Loucy (cell line): ENCODE data around the gene PDIA2.

Source experiments
- H2AFZ ChIP-seq: fragments of 200-600 bp; sonication (generic); 2 replicates; pipeline ENCODE4 v1.6.0; 2016; ENCODE audit warnings: antibody characterized with exemption, mild to moderate bottlenecking, low read length, moderate library complexity
- H3F3A ChIP-seq: fragments of 200-600 bp; 2 replicates; pipeline ENCODE4 v1.6.0; 2016; ENCODE audit warnings: antibody characterized with exemption, low read depth, mild to moderate bottlenecking
- H3K27me3 ChIP-seq: fragments of 200-600 bp; sonication (generic); 2 replicates; pipeline ENCODE4 v1.6.1; 2014; ENCODE audit warnings: low read length, mild to moderate bottlenecking; ENCODE audit not compliant: insufficient read depth, poor library complexity, severe bottlenecking
- H3K36me3 ChIP-seq: fragments of 200-600 bp; sonication (generic); 2 replicates; pipeline ENCODE4 v1.6.1; 2016; ENCODE audit warnings: low read length; ENCODE audit not compliant: insufficient read depth
- H3K4me1 ChIP-seq: fragments of 200-600 bp; sonication (generic); 2 replicates; pipeline ENCODE4 v1.5.1; 2014; ENCODE audit warnings: low read length, mild to moderate bottlenecking; ENCODE audit not compliant: insufficient read depth, poor library complexity, severe bottlenecking
- H3K4me2 ChIP-seq: fragments of 200-600 bp; sonication (generic); 2 replicates; pipeline ENCODE4 v1.6.0; 2014; ENCODE audit warnings: antibody characterized with exemption, low read length, low read depth, mild to moderate bottlenecking; ENCODE audit not compliant: poor library complexity, severe bottlenecking
- H3K4me3 ChIP-seq: fragments of 200-600 bp; sonication (generic); 2 replicates; pipeline ENCODE4 v1.5.1; 2014; ENCODE audit warnings: low read length, mild to moderate bottlenecking, mixed read lengths; ENCODE audit not compliant: poor library complexity, severe bottlenecking
- H3K79me2 ChIP-seq: fragments of 200-600 bp; sonication (generic); 2 replicates; pipeline ENCODE4 v1.6.1; 2014; ENCODE audit warnings: low read length; ENCODE audit not compliant: insufficient read depth
- H3K9ac ChIP-seq: fragments of 200-600 bp; sonication (generic); 2 replicates; pipeline ENCODE4 v1.6.0; 2014; ENCODE audit warnings: mild to moderate bottlenecking, low read depth, low read length, moderate library complexity; ENCODE audit not compliant: poor library complexity, severe bottlenecking
- H3K9me2 ChIP-seq: fragments of 200-600 bp; sonication (generic); replicated peaks from 2 replicates; pipeline ENCODE4 v1.6.1; 2016; ENCODE audit warnings: low read depth, low read length, mixed read lengths
- H3K9me3 ChIP-seq: fragments of 200-600 bp; sonication (generic); 2 replicates; pipeline ENCODE4 v1.6.1; 2014; ENCODE audit warnings: mild to moderate bottlenecking, antibody characterized with exemption, low read length, low read depth; ENCODE audit not compliant: insufficient read depth
- H4K20me1 ChIP-seq: fragments of 200-600 bp; sonication (generic); 2 replicates; pipeline ENCODE4 v1.6.0; 2014; ENCODE audit warnings: antibody characterized with exemption, low read length, mild to moderate bottlenecking; ENCODE audit not compliant: insufficient read depth, poor library complexity, severe bottlenecking
- EZH2phosphoT487 ChIP-seq: fragments of 200-600 bp; IDR thresholded peaks from 2 replicates; pipeline ENCODE4 v1.6.1; 2018; ENCODE audit warnings: antibody characterized with exemption, mild to moderate bottlenecking, moderate library complexity, borderline replicate concordance
- TF ChIP-seq, protein P1 (sequence below): fragments of 200-600 bp; sonication (generic); conservative IDR thresholded peaks from 2 replicates; pipeline ENCODE4 v1.5.1; 2014; ENCODE audit warnings: mild to moderate bottlenecking, antibody characterized with exemption, low read length

Gene PDIA2

GRCh38 chr16:307691-308312 is 24.8 kb downstream of the PDIA2 start:
- no peaks in the 10 kb centered on the region for H3K79me2 ChIP-seq
- peak overlapping the region; percentile 20 for H3K4me2 ChIP-seq
- H2AFZ ChIP-seq: no peak overlapping the region
- peaks cover 2% of the 10 kb centered on the region; the same call in 1 of the 2 replicates for H3K36me3 ChIP-seq
- peaks cover 13% of the 10 kb centered on the region for H3K4me1 ChIP-seq
- no peaks in the 10 kb centered on the region for H3K9me2 ChIP-seq
- H4K20me1 ChIP-seq: no peaks in the 10 kb centered on the region
- H3K9ac ChIP-seq: no peak overlapping the region
- no peak overlapping the region for H3K4me3 ChIP-seq
- H3K9me3 ChIP-seq: no peaks in the 10 kb centered on the region
- TF ChIP-seq, protein P1, sequence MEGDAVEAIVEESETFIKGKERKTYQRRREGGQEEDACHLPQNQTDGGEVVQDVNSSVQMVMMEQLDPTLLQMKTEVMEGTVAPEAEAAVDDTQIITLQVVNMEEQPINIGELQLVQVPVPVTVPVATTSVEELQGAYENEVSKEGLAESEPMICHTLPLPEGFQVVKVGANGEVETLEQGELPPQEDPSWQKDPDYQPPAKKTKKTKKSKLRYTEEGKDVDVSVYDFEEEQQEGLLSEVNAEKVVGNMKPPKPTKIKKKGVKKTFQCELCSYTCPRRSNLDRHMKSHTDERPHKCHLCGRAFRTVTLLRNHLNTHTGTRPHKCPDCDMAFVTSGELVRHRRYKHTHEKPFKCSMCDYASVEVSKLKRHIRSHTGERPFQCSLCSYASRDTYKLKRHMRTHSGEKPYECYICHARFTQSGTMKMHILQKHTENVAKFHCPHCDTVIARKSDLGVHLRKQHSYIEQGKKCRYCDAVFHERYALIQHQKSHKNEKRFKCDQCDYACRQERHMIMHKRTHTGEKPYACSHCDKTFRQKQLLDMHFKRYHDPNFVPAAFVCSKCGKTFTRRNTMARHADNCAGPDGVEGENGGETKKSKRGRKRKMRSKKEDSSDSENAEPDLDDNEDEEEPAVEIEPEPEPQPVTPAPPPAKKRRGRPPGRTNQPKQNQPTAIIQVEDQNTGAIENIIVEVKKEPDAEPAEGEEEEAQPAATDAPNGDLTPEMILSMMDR: no peak
- no peaks in the 10 kb centered on the region for H3F3A ChIP-seq
- H3K27me3 ChIP-seq: no peaks in the 10 kb centered on the region

DNA sequence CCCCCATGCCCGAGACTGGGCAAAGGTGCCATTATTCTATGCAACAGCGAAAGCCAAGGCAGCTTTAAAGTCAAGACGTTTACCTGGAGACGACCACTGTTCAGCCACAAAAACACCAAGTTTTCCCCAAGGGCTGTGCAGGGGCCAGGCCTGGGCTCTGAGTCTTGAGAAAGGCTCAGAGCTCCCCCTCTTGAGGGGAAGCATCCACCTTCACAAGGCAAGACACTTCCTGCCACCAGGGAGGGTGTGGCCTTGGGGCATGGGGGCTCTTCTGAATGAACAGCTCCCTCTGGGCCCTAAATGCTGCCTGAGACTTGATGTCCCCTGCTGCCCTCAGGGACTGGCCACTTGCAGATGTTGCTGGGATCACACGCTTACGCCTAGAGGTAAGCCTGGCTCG is 26.5 kb downstream of the PDIA2 start:
- H3K79me2 ChIP-seq: no peaks in the 10 kb centered on the region
- H2AFZ ChIP-seq: no peak overlapping the region
- TF ChIP-seq EZH2phosphoT487: no peak
- TF ChIP-seq, protein P1: peak; percentile 49
- H4K20me1 ChIP-seq: no peaks in the 10 kb centered on the region
- no peak overlapping the region for H3K9ac ChIP-seq
- peak overlapping the region; percentile 18 for H3K4me2 ChIP-seq
- H3K36me3 ChIP-seq: peaks cover 11% of the 10 kb centered on the region; the same call in 1 of the 2 replicates
- H3K4me3 ChIP-seq: no peak overlapping the region
- no peaks in the 10 kb centered on the region for H3K9me3 ChIP-seq
- H3F3A ChIP-seq: no peaks in the 10 kb centered on the region
- H3K9me2 ChIP-seq: no peaks in the 10 kb centered on the region
- no peaks in the 10 kb centered on the region for H3K27me3 ChIP-seq
- H3K4me1 ChIP-seq: peaks cover 13% of the 10 kb centered on the region

GRCh38 chr16:311725-312124 is 28.8 kb downstream of the PDIA2 start:
- H3K9me3 ChIP-seq: no peaks in the 10 kb centered on the region
- H3K36me3 ChIP-seq: peaks cover 11% of the 10 kb centered on the region; the same call in 1 of the 2 replicates
- TF ChIP-seq, protein P1: no peak
- no peak for TF ChIP-seq EZH2phosphoT487
- H4K20me1 ChIP-seq: no peaks in the 10 kb centered on the region
- H3K27me3 ChIP-seq: no peaks in the 10 kb centered on the region
- H3K4me2 ChIP-seq: no peak overlapping the region
- no peak overlapping the region for H3K9ac ChIP-seq
- no peak overlapping the region for H2AFZ ChIP-seq
- no peaks in the 10 kb centered on the region for H3K9me2 ChIP-seq
- peaks cover 6% of the 10 kb centered on the region; the same call in 1 of the 2 replicates for H3K79me2 ChIP-seq
- H3K4me3 ChIP-seq: no peak overlapping the region
- H3F3A ChIP-seq: no peaks in the 10 kb centered on the region
- H3K4me1 ChIP-seq: peaks cover 13% of the 10 kb centered on the region
